IPS DF 6.9 (cell line): ENCODE data around the gene CPLX1.
"Not testable (repeated sequence)": the region's sequence is repeated elsewhere in the genome, so short reads cannot be mapped to it uniquely, and the experiment has no call there.

Experiments
- DNase-seq: peaks from one replicate; pipeline ENCODE4 v3.0.0-alpha.2; 2013; ENCODE audit warnings: low read depth, low spot score
- H3K27ac ChIP-seq: one replicate; pipeline ENCODE4 v1.5.1; 2013; ENCODE audit warnings: low read length, control low read depth
- H3K27me3 ChIP-seq: 2 replicates; pipeline ENCODE4 v1.6.1; 2013; ENCODE audit warnings: mild to moderate bottlenecking, low read length; ENCODE audit not compliant: control insufficient read depth, insufficient read depth
- H3K36me3 ChIP-seq: 2 replicates; pipeline ENCODE4 v1.6.1; 2013; ENCODE audit warnings: low read length; ENCODE audit not compliant: control insufficient read depth, insufficient read depth
- H3K4me1 ChIP-seq: 2 replicates; pipeline ENCODE4 v1.6.1; 2013; ENCODE audit warnings: low read length; ENCODE audit not compliant: control insufficient read depth, insufficient read depth
- H3K4me3 ChIP-seq: 2 replicates; pipeline ENCODE4 v1.5.1; 2013; ENCODE audit warnings: mild to moderate bottlenecking, low read length
- H3K9me3 ChIP-seq: 2 replicates; pipeline ENCODE4 v1.6.1; 2013; ENCODE audit warnings: low read length, inconsistent platforms; ENCODE audit not compliant: control insufficient read depth, insufficient read depth
- WGBS: extraction: QIAGEN DNeasy Blood & Tissue Kit; methylation state at CpG from one replicate; pipeline ENCODE4 v1.1.7; 2013; ENCODE audit warnings: mixed read lengths, missing lambda C conversion rate; ENCODE audit not compliant: insufficient read length, insufficient coverage; 5-methylcytosine and 5-hydroxymethylcytosine counted together

CPLX1 gene

DNA sequence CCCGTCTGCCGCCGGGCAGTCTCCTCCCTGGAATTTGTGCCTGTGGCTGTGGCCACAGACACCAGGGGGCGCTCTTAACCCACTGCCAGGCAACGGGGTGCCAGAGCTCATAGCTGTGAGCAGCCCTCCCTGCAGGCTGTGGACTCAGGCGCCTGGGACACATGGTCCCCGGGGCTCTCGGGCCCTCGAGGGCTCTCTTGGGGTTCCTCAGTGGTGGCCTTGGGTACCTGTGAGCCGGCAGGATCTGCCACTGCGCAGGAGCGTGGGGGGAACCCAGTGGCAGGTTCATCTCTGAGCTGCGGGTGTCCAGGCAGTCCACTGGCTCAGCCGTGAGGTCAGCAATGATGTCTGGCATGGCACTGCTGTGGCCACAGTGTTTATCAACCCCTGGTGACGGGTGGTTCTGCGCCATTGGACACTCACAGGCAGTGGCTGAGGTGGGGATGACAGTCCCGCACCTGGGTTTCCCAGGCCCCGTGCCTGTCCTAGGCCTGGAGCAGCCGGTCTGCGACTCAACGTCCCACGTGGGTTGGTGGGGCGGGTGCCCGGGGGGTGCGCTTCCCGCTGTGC is 83.1 kb downstream of the CPLX1 start:
- Histone ChIP-seq H3K4me1 (no peaks in the 10 kb centered on the region), H3K9me3 (no peaks in the 10 kb centered on the region), H3K27ac (no peak overlapping the region), H3K27me3 (no peaks in the 10 kb centered on the region), H3K4me3 (no peak overlapping the region), H3K36me3 (peaks cover 9% of the 10 kb centered on the region)
- no peak for DNase-seq
- no CpG with 5 or more reads among the region's 26 CpGs for WGBS

DNA sequence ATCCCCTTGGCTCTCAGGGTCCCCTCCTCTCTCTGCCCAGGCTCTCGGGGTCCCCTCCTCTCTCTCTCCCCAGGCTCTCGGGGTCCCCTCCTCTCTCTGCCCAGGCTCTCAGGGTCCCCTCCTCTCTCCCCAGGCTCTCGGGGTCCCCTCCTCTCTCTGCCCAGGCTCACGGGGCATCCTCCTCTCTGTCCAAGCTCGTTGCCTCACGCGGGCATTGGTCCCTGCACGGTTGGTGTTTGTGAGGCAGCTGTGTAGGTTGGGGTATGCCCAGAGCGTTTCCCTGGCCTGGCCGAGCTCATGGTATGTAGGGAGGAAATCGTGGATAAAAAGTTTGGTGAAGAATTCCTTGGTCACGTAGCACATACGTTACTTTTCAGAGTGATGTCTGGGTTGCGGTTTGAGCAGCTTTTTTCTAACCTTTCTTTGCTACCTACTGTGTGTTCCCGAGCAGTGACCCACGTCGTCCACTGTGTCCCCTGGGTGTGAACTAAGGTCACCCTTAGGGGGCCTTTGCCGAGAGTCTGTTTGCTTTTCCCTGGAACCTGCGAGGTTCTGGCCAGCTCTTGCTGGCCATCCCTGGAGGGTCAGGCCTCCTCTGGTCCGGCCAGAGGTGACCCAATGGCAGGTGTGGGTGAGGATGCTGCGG is 83.7 kb downstream of the CPLX1 start:
- no CpG with 5 or more reads among the region's 21 CpGs for WGBS
- no peak for DNase-seq
- Histone ChIP-seq H3K9me3 (no peaks in the 10 kb centered on the region), H3K36me3 (peaks cover 13% of the 10 kb centered on the region), H3K27ac (no peak overlapping the region), H3K27me3 (no peaks in the 10 kb centered on the region), H3K4me1 (no peaks in the 10 kb centered on the region), H3K4me3 (no peak overlapping the region)

DNA sequence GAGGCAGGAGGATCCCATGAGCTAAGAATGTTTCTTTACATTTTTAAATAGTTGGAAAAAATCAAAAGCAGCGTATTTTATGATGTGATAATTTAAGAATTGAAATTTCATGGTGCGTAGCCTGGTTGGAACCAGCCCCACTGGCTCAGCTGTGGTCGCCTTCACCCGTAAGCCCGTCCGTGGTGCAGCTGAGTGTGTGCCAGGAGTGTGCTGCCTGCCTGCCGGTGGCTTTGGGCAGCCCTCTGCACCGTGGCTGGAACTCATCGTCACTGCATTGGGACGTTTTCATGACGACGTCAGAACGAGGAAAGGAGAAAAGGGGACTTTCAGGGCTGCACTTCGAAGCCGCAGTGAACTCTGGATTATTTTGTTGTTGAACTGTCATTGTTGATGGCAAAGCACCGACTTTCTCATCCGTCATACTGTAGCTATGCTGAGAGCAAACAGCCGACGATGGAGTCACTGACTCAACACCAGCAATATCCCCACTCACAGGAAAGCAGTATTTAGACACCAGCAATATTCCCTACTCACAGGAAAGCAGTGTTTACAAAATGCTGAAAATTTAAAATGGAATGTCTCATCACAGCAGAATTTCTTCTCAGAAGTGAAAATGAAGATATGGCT is 85.2 kb downstream of the CPLX1 start:
- Histone ChIP-seq H3K4me1 (no peaks in the 10 kb centered on the region), H3K27ac (no peak overlapping the region), H3K9me3 (no peaks in the 10 kb centered on the region), H3K36me3 (peaks cover 18% of the 10 kb centered on the region), H3K4me3 (no peak overlapping the region), H3K27me3 (no peaks in the 10 kb centered on the region)
- DNase-seq = no peak
- 100% methylated on average over 2 of the region's 19 CpGs for WGBS

DNA sequence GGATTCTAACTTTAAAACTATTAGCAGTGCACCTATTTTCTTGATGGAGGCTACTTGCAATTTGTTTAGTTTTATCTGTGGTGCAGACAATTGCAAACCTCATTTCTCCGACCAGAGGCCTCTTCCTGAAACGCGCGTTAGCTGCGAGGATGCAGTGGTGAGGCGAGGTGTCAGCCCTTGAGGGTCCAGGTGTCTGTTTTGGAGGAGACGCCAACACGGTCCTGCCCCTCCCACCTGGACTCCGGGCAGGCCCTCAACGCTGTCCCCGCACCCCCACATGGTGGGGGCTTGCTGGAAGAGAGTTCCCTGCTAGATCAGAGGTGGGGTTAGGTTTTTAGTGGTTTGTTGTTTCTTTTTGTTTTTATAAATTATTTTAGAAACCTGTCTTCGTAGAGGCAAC is 85.9 kb downstream of the CPLX1 start:
- Histone ChIP-seq H3K27ac (no peak overlapping the region), H3K4me3 (no peak overlapping the region), H3K9me3 (no peaks in the 10 kb centered on the region), H3K27me3 (no peaks in the 10 kb centered on the region), H3K36me3 (peaks cover 24% of the 10 kb centered on the region), H3K4me1 (no peaks in the 10 kb centered on the region)
- no peak for DNase-seq
- WGBS = no CpG with 5 or more reads among the region's 12 CpGs

DNA sequence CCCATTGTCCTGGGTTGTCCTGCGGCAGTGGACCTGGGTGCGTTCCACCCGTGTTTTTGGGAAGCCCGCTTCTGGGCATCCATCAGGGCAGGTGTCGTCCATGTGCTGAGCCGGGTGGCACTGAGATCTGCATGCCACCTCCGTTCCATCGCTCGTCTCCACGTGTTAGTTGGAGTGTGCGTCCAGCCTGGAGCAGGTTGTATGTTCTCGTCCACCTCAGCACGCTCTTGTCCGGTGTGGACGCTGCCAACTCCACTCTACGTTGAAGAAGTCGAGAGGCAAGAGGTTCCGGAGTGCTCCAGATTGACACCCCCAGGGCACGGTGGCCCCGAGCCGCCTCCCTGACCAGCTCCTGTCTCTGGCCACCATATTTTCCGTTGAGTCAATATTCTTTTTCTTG is 86.4 kb downstream of the CPLX1 start:
- Histone ChIP-seq H3K4me1 (no peaks in the 10 kb centered on the region), H3K27ac (no peak overlapping the region), H3K9me3 (no peaks in the 10 kb centered on the region), H3K27me3 (no peaks in the 10 kb centered on the region), H3K36me3 (peaks cover 29% of the 10 kb centered on the region), H3K4me3 (no peak overlapping the region)
- no peak for DNase-seq
- WGBS = no CpG with 5 or more reads among the region's 22 CpGs

DNA sequence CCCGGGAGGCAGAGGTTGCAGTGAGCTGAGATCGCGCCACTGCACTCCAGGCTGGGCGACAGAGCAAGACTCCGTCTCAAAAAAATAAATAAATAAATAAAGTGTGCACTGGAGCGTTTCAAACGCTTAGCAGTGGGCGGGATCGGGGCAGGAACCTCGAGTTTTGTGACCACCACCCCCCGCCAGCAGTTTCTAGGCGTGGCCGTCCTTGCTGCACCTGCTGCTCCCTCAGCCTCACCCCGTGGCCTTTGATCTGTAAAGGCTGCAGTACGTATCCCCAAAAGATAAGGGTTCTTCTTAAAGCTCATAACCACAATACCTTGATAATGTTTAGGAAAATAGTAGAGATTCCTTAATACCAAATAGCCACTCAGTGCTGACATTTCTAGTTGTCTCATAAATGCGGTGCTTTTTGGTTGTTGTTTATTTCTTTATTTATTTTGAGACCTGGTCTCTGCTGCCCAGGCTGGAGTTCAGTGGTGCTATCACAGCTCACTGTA is 87.1 kb downstream of the CPLX1 start:
- no peaks in the 10 kb centered on the region for H3K27me3 ChIP-seq
- peaks cover 30% of the 10 kb centered on the region for H3K36me3 ChIP-seq
- no peak for DNase-seq
- H3K9me3 ChIP-seq = no peaks in the 10 kb centered on the region
- WGBS = no CpG with 5 or more reads among the region's 16 CpGs
- no peaks in the 10 kb centered on the region for H3K4me1 ChIP-seq
- H3K27ac ChIP-seq = no peak overlapping the region
- no peak overlapping the region for H3K4me3 ChIP-seq

DNA sequence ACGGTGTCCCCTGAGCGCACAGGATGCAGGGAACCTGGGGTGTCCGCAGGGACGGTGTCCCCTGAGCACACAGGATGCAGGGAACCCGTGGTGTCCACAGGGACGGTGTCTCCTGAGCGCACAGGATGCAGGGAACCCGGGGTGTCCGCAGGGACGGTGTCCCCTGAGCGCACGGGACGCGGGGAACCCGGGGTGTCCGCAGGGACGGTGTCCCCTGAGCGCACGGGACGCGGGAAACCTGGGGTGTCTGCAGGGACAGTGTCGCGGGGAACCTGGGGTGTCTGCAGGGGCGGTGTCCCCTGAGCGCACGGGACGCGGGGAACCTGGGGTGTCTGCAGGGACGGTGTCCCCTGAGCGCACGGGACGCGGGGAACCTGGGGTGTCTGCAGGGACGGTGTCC is 89.4 kb downstream of the CPLX1 start:
- H3K4me3 ChIP-seq, H3K9me3 ChIP-seq, H3K4me1 ChIP-seq, H3K27ac ChIP-seq, DNase-seq, H3K27me3 ChIP-seq: not testable (repeated sequence)
- no CpG with 5 or more reads among the region's 34 CpGs for WGBS
- peaks cover 43% of the 10 kb centered on the region for H3K36me3 ChIP-seq

DNA sequence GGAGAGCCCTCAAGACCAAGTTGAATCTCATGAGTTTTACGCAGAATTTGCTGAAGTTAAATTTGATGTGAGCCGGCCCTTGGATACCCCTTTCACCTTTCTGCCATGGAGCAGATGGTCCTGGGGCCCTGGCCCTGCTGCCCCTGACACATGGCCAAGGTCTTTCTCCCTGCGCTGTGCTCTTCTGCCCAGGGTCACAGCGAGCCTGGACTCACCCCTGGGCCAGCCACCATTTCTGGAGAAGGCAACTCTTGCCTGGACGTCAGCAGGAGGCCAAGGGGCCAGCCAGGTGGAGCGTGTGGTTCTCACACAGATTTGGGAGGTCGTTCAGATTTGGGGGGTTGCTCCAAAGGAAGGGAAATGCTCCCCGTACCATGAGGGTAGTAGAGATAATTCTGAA is 90.3 kb downstream of the CPLX1 start:
- WGBS = no CpG with 5 or more reads among the region's 8 CpGs
- H3K27me3 ChIP-seq = no peaks in the 10 kb centered on the region
- no peak for DNase-seq
- no peak overlapping the region for H3K27ac ChIP-seq
- H3K4me3 ChIP-seq = no peak overlapping the region
- H3K4me1 ChIP-seq = no peaks in the 10 kb centered on the region; the same call in 1 of the 2 replicates
- no peaks in the 10 kb centered on the region for H3K9me3 ChIP-seq
- H3K36me3 ChIP-seq = peaks cover 46% of the 10 kb centered on the region
